Caco-2 (cell line): ENCODE measurements around the gene ARMCX2. TPM values are rescaled to one million over a fixed set of nuclear protein-coding genes. Genes with fewer than 3 reads are reported as not detected.
A peak's percentile ranks its signal among the peaks of the same experiment; 100 is the strongest.

Experiments used
- BruUV-seq: library from RNA; stranded (reverse); fragments of 400-500 nt; replicated peaks from 2 replicates; lab custom pipeline; 2021; lab: Mats Ljungman, UMichigan
- CTCF ChIA-PET: fragments of 300-600 bp; sonication (Branson Sonifier 250); formaldehyde crosslinking; loops from one replicate; lab custom pipeline; 2022; ENCODE audit warnings: antibody characterized with exemption; lab: Charles Lee
- POLR2A ChIA-PET: fragments of 300-600 bp; sonication (Branson Sonifier 250); formaldehyde crosslinking; loops from one replicate; lab custom pipeline; 2022; ENCODE audit warnings: antibody characterized with exemption; lab: Charles Lee
- DNase-seq, 2 experiments: peaks; one replicate each; pipeline versions ENCODE4 v3.0.0 to v3.0.0-alpha.2; 2020 to 2022
- H3K27me3 ChIP-seq: replicated peaks from 2 replicates; pipeline ENCODE4 v1.6.0; 2011; ENCODE audit warnings: low read length; ENCODE audit not compliant: control insufficient read depth, insufficient read depth
- H3K36me3 ChIP-seq: 2 replicates; pipeline ENCODE4 v1.5.1; 2011; ENCODE audit warnings: low read length; ENCODE audit not compliant: control insufficient read depth, insufficient read depth
- H3K4me1 ChIP-seq: fragments of 250-450 bp; sonication (Bioruptor Pico); 2 replicates; pipeline ENCODE4 v1.5.1; 2020; ENCODE audit warnings: mild to moderate bottlenecking
- H3K4me3 ChIP-seq: 2 replicates; pipeline ENCODE4 v1.5.1; 2011; ENCODE audit warnings: low read depth, mild to moderate bottlenecking, control low read depth, low read length
- H3K9me3 ChIP-seq: fragments of 250-450 bp; sonication (Bioruptor Pico); 2 replicates; pipeline ENCODE4 v1.5.1; 2020; ENCODE audit warnings: mild to moderate bottlenecking, moderate library complexity
- H3K27ac Mint-ChIP-seq: one replicate; pipeline ENCODE4 v1.8.0; 2022; ENCODE audit warnings: mixed read lengths; ENCODE audit not compliant: unreplicated experiment
- H3K27me3 Mint-ChIP-seq: one replicate; pipeline ENCODE4 v1.8.0; 2022; ENCODE audit warnings: mixed read lengths; ENCODE audit not compliant: insufficient read depth, unreplicated experiment
- H3K36me3 Mint-ChIP-seq: one replicate; pipeline ENCODE4 v1.8.0; 2022; ENCODE audit warnings: mild to moderate bottlenecking, mixed read lengths; ENCODE audit not compliant: insufficient read depth, unreplicated experiment
- H3K4me1 Mint-ChIP-seq: one replicate; pipeline ENCODE4 v1.8.0; 2022; ENCODE audit warnings: low read depth, mixed read lengths; ENCODE audit not compliant: unreplicated experiment
- H3K4me3 Mint-ChIP-seq: one replicate; pipeline ENCODE4 v1.8.0; 2022; ENCODE audit warnings: mild to moderate bottlenecking, moderate library complexity, mixed read lengths; ENCODE audit not compliant: unreplicated experiment
- H3K9me3 Mint-ChIP-seq: one replicate; pipeline ENCODE4 v1.8.0; 2022; ENCODE audit warnings: mixed read lengths; ENCODE audit not compliant: unreplicated experiment
- intact Hi-C: fragments of 100-400 bp; cut with micrococcal nuclease; formaldehyde crosslinking; loops from one replicate; pipeline ENCODE4 v1.10.0; 2022; ENCODE audit not compliant: unreplicated experiment
- total RNA-seq: library from RNA; stranded (reverse); gene quantifications from 2 replicates; pipeline ENCODE4 v1.2.3, GENCODE V29; 2022
- TF ChIP-seq, protein P1 (sequence below), 2 experiments: fragments of 200-600 bp in 1 of 2; IDR thresholded peaks; 1 replicate in 1 of 2; 2 replicates in 1 of 2; pipeline versions ENCODE4 v1.5.1 to v1.8.0; 2011 to 2022; ENCODE audit warnings: antibody characterized with exemption in 1 of 2, control low read depth in 1 of 2, inconsistent platforms in 1 of 2, low read depth in 1 of 2, low read length in 1 of 2, mild to moderate bottlenecking in 1 of 2, moderate library complexity in 1 of 2; ENCODE audit not compliant: insufficient read depth in 1 of 2, severe bottlenecking in 1 of 2, unreplicated experiment in 1 of 2

Gene ARMCX2
- total RNA-seq, 1 experiment from 2014 or later = not detected

- DNase-seq = peak; percentile 59 to 67
- intact Hi-C loops = loop anchor here (5.0 kb wide), 2 partner anchors 140 to 180 kb away; no protein-coding TSS in a partner anchor
- POLR2A ChIA-PET = interaction anchor here (0.6 kb wide), 1 partner anchor 421 kb away, joined by 4 read pairs; no protein-coding TSS in a partner anchor
- H3K27ac Mint-ChIP-seq = peak within 1 kb of the TSS; percentile 76
- H3K4me3 Mint-ChIP-seq = peak within 1 kb of the TSS; percentile 89
- H3K36me3 Mint-ChIP-seq = no peaks in the 10 kb centered on the region
- H3K9me3 Mint-ChIP-seq = no peaks in the 10 kb centered on the region
- no peaks in the 10 kb centered on the region for H3K27me3 Mint-ChIP-seq
- no peaks in the 10 kb centered on the region for H3K36me3 ChIP-seq
- TF ChIP-seq, protein P1, sequence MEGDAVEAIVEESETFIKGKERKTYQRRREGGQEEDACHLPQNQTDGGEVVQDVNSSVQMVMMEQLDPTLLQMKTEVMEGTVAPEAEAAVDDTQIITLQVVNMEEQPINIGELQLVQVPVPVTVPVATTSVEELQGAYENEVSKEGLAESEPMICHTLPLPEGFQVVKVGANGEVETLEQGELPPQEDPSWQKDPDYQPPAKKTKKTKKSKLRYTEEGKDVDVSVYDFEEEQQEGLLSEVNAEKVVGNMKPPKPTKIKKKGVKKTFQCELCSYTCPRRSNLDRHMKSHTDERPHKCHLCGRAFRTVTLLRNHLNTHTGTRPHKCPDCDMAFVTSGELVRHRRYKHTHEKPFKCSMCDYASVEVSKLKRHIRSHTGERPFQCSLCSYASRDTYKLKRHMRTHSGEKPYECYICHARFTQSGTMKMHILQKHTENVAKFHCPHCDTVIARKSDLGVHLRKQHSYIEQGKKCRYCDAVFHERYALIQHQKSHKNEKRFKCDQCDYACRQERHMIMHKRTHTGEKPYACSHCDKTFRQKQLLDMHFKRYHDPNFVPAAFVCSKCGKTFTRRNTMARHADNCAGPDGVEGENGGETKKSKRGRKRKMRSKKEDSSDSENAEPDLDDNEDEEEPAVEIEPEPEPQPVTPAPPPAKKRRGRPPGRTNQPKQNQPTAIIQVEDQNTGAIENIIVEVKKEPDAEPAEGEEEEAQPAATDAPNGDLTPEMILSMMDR (IDR thresholded peaks at IDR 0.05; ENCODE audit: insufficient read depth in 1 of 2, low read depth in 1 of 2, low read length in 1 of 2, severe bottlenecking in 1 of 2, unreplicated experiment in 1 of 2) = peak in 1 of 2 experiments; percentile 60
- no peaks in the 10 kb centered on the region for H3K9me3 ChIP-seq
- CTCF ChIA-PET = no interaction called here
- H3K4me3 ChIP-seq = peak within 1 kb of the TSS; percentile 68
- BruUV-seq = no TSS peak
- no peaks in the 10 kb centered on the region for H3K4me1 Mint-ChIP-seq
- no peaks in the 10 kb centered on the region for H3K4me1 ChIP-seq
- H3K27me3 ChIP-seq = no peaks in the 10 kb centered on the region
These were observed 42.1 kb downstream of the ARMCX2 start, which contains the start of gene ARMCX6 for GRCh38 chrX:101617211-101618191. Gene ARMCX6 (minus strand): TSS chrX:101618000. CDS start chrX:101616620, 1,380 bp downstream.

GRCh38 chrX:101605728-101606127 is 53.9 kb downstream of the ARMCX2 start:
- H3K27me3 ChIP-seq = no peaks in the 10 kb centered on the region
- no peaks in the 10 kb centered on the region for H3K36me3 Mint-ChIP-seq
- TF ChIP-seq, protein P1 (IDR thresholded peaks at IDR 0.05; ENCODE audit: insufficient read depth in 1 of 2, low read depth in 1 of 2, low read length in 1 of 2, severe bottlenecking in 1 of 2, unreplicated experiment in 1 of 2) = no peak
- intact Hi-C loops = no loop called here
- H3K9me3 ChIP-seq = no peaks in the 10 kb centered on the region
- H3K4me3 ChIP-seq = no peak overlapping the region
- ChIA-PET POLR2A (no interaction called here), CTCF (no interaction called here)
- no peak for DNase-seq
- H3K9me3 Mint-ChIP-seq = no peaks in the 10 kb centered on the region
- no peaks in the 10 kb centered on the region for H3K4me1 Mint-ChIP-seq
- no peak overlapping the region for H3K4me3 Mint-ChIP-seq
- no TSS peak for BruUV-seq
- H3K36me3 ChIP-seq = no peaks in the 10 kb centered on the region
- no peaks in the 10 kb centered on the region for H3K4me1 ChIP-seq
- peaks cover 7% of the 10 kb centered on the region for H3K27me3 Mint-ChIP-seq
- H3K27ac Mint-ChIP-seq = no peak overlapping the region

Other genes starting within 250 kb of the ARMCX2 start
- gene ARMCX4, start 174.4 kb downstream of the ARMCX2 start, total RNA-seq = 3.2 and 5.0 TPM in 2 replicates
- not detected in 2 replicates for gene ARMCX1, start 109.3 kb downstream of the ARMCX2 start, total RNA-seq
- 25.8 and 27.4 TPM in 2 replicates for gene ARMCX6, start 41.9 kb downstream of the ARMCX2 start, total RNA-seq
- gene ARMCX3, start 36.7 kb downstream of the ARMCX2 start, total RNA-seq = 31.0 and 33.5 TPM in 2 replicates